Activated naive CD4-positive, alpha-beta T cell (primary cell): Measurements from ENCODE around the gene DNAAF8.
"Not testable (repeated sequence)": the region's sequence is repeated elsewhere in the genome, so short reads cannot be mapped to it uniquely, and the experiment has no call there.

Experiments
- DNase-seq, 4 experiments: peaks; one replicate each; lab custom pipeline; 2025; lab: John Stamatoyannopoulos, UW

The DNAAF8 gene

GRCh38 chr16:4723071-4723767 is 11.1 kb upstream of the DNAAF8 start:
- no peak for DNase-seq

GRCh38 chr16:4724661-4725270 is 9.6 kb upstream of the DNAAF8 start:
- DNase-seq = no peak

- DNase-seq = no peak
Measured at GRCh38 chr16:4726616-4727015, 7.7 kb upstream of the DNAAF8 start.

GRCh38 chr16:4728676-4729075 is 5.7 kb upstream of the DNAAF8 start:
- DNase-seq = no peak

- DNase-seq = no peak
Measured at GRCh38 chr16:4729876-4730275, 4.5 kb upstream of the DNAAF8 start.

GRCh38 chr16:4733211-4733742 is 1.1 kb upstream of the DNAAF8 start:
- DNase-seq = no peak

- DNase-seq = peak in 1 of 4 experiments; percentile 16
Measured at GRCh38 chr16:4733747-4734062, 632 bp upstream of the DNAAF8 start.

GRCh38 chr16:4734730-4735535 is 596 bp downstream of the DNAAF8 start:
- peak; percentile 39 to 94 (median 86) for DNase-seq

- DNase-seq = no peak
Measured at GRCh38 chr16:4736546-4736945, 2.2 kb downstream of the DNAAF8 start.

GRCh38 chr16:4737545-4737944 is 3.2 kb downstream of the DNAAF8 start:
- DNase-seq = no peak

GRCh38 chr16:4738370-4738769 is 4.0 kb downstream of the DNAAF8 start:
- not testable (repeated sequence) for DNase-seq

- no peak for DNase-seq
Measured at GRCh38 chr16:4743226-4743878, 9.0 kb downstream of the DNAAF8 start.

GRCh38 chr16:4744555-4745273 is 10.4 kb downstream of the DNAAF8 start:
- no peak for DNase-seq

GRCh38 chr16:4745274-4745569 is 10.9 kb downstream of the DNAAF8 start:
- no peak for DNase-seq

- DNase-seq = no peak
Measured at GRCh38 chr16:4746215-4746614, 11.9 kb downstream of the DNAAF8 start.

GRCh38 chr16:4746991-4747574 is 12.7 kb downstream of the DNAAF8 start:
- no peak for DNase-seq

GRCh38 chr16:4747906-4748681 is 13.8 kb downstream of the DNAAF8 start:
- DNase-seq = no peak

- no peak for DNase-seq
Measured at GRCh38 chr16:4748682-4749411, 14.5 kb downstream of the DNAAF8 start.

- DNase-seq = no peak
Measured at GRCh38 chr16:4749700-4750257, 15.4 kb downstream of the DNAAF8 start.

GRCh38 chr16:4750896-4751295 is 16.6 kb downstream of the DNAAF8 start:
- DNase-seq = no peak
